GM21717 (cell line): ENCODE data around the gene PFKFB3.
"Not testable (repeated sequence)": the region's sequence is repeated elsewhere in the genome, so short reads cannot be mapped to it uniquely, and the experiment has no call there.

Source experiments
- ATAC-seq: cut with Tn5 transposase; IDR thresholded peaks from one replicate; pipeline ENCODE4 v1.9.1; 2021; ENCODE audit warnings: mild to moderate bottlenecking, moderate library complexity; ENCODE audit not compliant: unreplicated experiment

The PFKFB3 gene

DNA sequence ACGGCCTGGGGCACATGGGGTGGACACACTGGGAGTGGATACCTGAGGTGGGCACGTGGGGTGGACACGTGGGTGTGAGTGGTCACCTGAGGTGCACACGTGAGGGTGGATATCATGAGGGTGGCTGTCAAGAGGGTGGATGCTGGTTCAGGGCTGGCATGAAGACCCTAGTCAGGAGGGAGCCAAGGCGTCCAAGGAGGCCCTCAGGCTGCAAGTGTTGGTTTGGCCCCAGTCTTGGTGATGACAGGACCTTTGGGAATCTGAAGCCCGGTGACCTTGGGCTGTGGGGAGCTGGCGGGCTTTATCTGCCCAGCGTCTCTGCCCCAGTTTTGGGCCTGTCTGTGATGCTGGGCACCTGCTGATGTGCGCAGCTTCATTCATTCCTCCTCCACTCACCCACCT, 24.9 kb upstream of the PFKFB3 start:
- ATAC-seq = no peak

- ATAC-seq = no peak
Measured at GRCh38 chr10:6178581-6178980, 24.2 kb upstream of the PFKFB3 start.

GRCh38 chr10:6179078-6179477, 23.7 kb upstream of the PFKFB3 start:
- no peak for ATAC-seq

- ATAC-seq = no peak
Measured at GRCh38 chr10:6180480-6181110, 22.1 kb upstream of the PFKFB3 start.

GRCh38 chr10:6181249-6181648, 21.5 kb upstream of the PFKFB3 start:
- ATAC-seq = no peak

GRCh38 chr10:6182454-6183098, 20.2 kb upstream of the PFKFB3 start:
- ATAC-seq = no peak

DNA sequence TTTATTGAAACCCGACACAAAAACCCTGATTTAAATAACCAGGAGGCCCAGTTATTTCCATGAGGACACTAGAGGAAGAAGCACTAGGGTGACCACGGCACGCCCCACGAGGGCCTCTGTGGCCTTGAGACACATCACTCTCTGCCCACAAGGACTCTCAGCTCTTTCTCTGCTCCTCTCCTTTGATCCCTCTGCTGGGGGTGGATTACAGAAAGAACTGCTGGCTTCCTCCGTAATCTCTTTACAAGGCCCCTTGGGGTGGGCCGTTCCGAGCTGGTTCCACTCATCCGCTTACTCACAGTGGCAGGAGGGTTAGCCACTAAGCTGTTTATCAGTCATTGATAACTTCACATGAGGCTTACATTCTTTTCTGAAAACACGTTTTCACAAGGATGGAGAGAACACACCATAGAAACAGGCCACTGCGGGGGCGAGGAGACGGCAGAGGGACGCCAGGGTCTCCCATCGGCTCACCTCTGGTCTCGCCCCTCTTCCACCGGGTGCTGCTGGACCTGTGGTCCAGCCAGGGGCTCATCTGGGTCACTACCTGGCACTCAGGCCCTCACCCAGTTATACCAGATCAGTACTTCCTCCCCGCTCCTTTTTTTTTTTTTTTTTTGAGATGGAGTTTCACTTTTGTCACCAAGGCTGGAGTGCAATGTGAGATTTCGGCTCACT, 17.6 kb upstream of the PFKFB3 start:
- ATAC-seq = no peak

DNA sequence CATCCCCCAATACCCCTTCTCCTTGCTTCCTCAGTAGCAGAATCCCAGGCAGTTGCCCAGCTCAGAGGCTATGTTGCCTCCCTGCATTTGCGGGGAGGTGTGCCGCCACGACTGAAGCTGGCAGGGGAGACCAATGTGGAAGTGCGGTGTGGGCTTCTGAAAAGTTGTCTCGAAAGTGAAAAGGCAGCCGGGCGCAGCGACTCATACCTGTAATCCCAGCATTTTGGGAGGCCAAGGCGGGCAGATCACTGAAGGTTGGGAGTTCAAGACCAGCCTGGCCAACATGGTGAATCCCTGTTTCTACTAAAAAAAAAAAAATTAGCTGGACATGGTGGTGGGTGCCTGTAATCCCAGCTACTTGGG, 15.9 kb upstream of the PFKFB3 start:
- ATAC-seq = no peak

- ATAC-seq = no peak
Measured at GRCh38 chr10:6187278-6187677, 15.5 kb upstream of the PFKFB3 start.

DNA sequence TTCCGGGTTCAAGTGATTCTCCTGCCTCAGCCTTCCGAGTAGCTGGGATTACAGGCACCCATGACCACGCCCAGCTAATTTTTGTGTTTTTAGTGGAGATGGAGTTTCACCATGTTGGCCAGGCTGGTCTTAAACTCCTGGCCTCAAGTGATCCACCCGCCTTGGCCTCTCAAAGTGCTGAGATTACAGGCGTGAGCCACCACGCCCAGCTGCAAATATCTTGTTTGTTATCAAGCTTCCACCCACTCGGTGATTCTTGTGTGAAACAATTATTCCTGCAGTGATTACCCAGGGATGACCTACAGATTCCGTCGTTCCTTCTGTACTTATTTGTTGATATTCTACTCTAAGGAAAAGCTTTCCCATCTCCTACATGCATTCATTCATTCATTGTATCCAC, 12.7 kb upstream of the PFKFB3 start:
- not testable (repeated sequence) for ATAC-seq

DNA sequence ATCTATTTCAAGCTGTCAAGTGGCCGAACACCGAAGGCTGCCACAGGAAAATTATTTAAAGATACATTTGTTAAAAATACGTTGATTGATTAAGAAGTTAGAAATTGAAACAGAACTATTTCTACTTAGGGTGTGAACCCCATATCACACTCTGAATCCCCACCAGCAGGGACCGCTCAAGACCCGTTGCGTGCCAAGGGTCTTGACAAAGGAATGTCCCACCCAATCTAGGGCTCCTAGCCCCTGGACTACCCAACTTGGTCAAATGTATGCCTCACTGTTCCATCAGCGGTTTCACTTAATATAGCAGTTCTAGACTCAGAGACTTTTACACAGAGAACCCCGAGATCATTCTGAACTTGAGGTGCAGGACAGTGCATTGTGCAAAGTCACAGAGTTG, 11.6 kb upstream of the PFKFB3 start:
- ATAC-seq = no peak

DNA sequence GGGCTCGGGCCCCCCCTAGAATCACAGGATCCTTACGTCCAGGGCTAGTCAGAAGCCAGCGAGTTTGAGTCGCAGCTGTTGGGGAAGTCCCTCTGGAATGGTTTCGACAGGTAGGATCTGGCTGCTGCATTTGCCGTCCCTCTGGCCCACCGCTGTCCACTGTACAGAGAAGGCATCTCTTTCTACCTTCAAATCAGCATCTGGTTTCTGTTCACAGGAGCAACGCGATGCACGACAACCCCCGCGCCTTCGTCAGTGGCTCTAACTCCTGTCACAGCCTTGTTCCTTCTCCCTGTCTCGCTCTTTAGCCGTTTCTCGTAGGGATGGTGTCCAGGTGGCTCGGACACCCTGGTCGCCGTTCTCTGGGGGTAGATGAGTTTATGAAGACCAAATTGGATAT, 11.2 kb upstream of the PFKFB3 start:
- no peak for ATAC-seq

DNA sequence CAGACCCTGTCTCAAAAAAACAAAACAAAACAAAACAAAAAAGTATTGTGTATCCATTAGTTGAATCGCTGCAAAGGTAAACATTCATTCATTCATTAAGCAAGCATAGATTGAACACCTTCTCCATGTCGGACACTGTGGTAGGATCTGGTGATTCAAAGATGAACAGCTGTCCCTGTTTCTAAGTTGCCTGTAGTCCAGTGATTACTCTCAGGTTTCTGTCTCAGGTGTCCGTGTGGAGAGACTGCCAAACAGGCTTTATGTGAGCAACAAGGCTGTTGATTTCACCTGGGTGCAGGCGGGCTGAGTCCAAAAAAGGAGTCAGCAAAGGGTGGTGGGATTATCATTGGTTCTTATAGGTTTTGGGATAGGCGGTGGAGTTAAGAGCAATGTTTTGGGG, 9.4 kb upstream of the PFKFB3 start:
- not testable (repeated sequence) for ATAC-seq

- no peak for ATAC-seq
Measured at GRCh38 chr10:6194311-6194710, 8.4 kb upstream of the PFKFB3 start.

DNA sequence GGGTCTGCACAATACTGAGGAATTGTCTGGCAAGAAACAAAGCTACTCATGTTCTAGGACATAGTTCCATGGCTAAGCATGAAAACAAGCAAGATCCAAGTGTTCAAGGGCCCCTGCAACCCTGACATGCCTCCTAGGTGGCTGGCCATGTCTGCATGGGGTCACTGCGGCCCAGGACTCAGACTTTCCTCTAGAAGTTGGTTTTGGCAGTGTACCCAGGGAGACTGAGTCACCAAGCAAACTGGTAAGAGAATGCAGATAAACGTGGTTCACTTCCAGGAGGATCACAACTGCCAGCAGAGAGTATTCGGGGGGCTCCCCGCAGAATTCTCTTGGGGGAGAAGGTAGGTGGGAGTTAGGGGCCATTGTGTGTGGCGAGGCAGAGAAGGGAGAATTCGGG, 7.4 kb upstream of the PFKFB3 start:
- ATAC-seq = no peak

DNA sequence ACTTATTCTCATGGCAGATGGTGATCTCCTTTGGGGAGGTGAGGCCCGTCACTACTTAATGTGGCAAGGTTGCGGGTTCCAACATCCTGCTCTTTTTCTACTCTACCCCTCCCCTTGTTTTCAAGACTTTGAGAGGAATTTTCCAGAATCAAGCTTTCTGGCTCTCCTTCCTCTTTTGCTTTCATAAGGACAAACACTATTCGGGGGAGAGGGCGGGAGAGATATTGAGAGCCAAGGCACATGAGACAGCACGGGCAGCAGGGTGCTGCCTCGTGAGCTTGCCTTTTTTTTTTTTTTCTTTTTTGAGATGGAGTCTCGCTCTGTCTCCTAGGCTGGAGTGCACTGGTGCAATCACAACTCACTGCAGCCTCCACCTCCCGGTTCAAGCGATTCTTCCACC, 6.9 kb upstream of the PFKFB3 start:
- no peak for ATAC-seq

DNA sequence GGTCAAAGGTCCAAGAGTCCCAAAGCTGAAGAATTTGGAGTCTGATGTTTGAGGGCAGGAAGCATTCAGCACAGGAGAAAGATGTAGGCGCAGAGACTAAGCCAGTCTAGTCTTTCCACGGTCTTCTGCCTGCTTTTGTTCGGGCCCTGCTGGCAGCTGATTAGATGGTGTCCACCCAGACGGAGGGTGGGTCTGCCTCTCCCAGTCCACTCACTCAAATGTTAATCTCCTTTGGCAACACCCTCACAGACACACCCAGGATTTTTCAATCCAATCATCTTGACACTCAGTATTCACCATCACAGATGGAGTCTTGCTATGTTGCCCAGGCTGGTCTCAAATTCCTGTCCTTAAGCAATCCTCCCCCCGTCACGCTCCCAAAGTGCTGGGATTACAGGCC, 6.2 kb upstream of the PFKFB3 start:
- ATAC-seq = not testable (repeated sequence)

- ATAC-seq = no peak
Measured at GRCh38 chr10:6197321-6197720, 5.4 kb upstream of the PFKFB3 start.

GRCh38 chr10:6198171-6198570, 4.6 kb upstream of the PFKFB3 start:
- no peak for ATAC-seq

DNA sequence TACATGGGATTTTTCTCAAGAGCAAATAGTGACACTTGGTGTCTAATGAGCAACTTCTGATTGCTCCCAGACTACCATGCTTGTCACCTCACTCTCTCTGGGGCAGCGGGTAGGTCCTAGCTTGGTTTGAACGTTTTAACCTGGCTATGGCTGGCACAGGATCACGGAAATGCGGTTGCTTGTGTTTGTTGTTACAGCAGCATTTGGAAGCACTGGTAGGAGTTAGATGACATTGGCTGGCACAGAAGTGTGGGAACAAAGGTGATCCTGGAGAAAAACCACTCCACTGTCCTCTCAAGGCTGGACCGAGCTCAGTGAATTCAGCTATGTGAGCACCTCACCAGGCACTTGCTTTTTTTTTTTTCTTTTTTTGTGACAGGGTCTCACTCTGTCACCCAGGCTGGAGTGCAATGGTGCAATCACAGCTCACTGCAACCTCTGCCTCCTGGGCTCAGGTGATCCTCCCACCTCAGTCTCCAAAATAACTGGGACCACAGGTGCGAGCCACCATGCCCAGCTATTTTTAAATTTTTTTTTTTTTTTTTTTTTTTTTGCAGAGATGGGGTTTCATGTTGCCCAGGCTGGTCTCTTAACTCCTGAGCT, 3.5 kb upstream of the PFKFB3 start:
- ATAC-seq = no peak

DNA sequence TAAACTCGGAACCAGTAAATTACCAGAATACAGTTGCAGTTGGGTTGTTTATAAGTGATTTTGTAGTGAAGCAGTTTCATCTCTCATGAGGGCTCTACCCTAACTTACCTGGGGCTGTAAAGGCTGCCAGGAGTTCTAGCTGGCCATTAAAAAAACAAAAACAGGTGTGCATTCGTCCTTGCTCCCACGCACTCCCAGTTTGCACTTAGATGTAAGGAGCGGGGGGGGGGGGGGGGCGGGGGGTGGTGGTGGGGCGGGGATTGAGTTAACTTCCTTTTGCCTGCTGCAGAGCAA, 2.3 kb upstream of the PFKFB3 start:
- no peak for ATAC-seq
